Measurements from ENCODE around the gene S100A9.

S100A9 gene

DNA sequence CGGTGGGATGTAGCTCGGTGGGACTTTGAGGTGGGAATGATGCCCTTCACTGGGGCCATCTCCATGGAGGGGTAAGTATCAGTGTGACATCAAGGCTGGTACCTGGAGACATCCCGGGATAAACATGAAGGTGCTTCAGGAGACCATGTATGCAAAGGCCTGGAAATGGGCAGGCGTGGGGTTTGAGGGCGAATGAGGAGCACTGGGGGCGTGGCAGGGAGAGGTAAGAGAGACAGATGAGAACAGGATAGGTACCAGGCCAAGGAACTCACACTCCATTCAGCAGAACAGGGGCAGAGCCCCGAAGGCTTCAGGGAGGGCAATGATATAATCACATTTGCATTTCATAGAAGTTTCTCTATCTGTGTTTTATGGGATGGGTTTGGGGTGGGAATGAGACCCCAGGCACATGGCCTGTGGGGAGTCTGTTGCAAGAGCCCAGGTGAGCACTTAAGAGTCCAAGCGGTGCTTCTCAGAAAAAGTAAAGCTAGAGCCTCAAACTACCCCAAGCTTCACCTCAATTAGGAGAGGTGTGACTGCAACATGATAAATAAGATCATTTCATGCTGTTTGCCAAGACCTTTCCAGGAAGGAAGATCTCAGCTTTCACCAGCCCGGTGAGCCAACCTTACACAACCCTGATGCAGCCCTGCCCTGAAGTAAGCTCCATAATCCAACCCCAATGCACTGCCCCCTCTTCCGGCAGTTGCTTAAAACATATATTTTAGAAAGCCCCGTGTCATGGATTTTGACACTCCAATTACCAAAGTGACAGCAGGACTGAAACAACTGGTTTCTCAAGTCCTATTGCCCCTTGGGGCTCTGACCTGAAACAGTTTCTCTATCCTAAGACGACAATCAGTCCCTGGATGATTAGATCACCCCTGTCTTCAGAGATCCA, 7.4 kb downstream of the S100A9 start:
- Histone ChIP-seq H3K27me3 (no peaks in the 10 kb centered on the region), H3K36me3 (peaks cover 15% of the 10 kb centered on the region), H3K9me3 (peaks cover under 1% of the 10 kb centered on the region), H3K27ac (peak overlapping the region; percentile 100), H3K4me3 (ENCODE audit: low read depth in 1 of 2, low read length in 1 of 2) (peak overlapping the region; percentile 42 to 97), H3K4me1 (ENCODE audit: control insufficient read depth in 1 of 2, insufficient read depth in 1 of 2, low read depth in 1 of 2, low read length in 1 of 2) (peaks cover 100% of the 10 kb centered on the region in 2 experiments)
- TF ChIP-seq, protein P1, sequence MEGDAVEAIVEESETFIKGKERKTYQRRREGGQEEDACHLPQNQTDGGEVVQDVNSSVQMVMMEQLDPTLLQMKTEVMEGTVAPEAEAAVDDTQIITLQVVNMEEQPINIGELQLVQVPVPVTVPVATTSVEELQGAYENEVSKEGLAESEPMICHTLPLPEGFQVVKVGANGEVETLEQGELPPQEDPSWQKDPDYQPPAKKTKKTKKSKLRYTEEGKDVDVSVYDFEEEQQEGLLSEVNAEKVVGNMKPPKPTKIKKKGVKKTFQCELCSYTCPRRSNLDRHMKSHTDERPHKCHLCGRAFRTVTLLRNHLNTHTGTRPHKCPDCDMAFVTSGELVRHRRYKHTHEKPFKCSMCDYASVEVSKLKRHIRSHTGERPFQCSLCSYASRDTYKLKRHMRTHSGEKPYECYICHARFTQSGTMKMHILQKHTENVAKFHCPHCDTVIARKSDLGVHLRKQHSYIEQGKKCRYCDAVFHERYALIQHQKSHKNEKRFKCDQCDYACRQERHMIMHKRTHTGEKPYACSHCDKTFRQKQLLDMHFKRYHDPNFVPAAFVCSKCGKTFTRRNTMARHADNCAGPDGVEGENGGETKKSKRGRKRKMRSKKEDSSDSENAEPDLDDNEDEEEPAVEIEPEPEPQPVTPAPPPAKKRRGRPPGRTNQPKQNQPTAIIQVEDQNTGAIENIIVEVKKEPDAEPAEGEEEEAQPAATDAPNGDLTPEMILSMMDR (IDR thresholded peaks at IDR 0.05), result peak; percentile 17

GRCh38 chr1:153365696-153366095, 8.0 kb downstream of the S100A9 start:
- Histone ChIP-seq H3K4me1 (ENCODE audit: control insufficient read depth in 1 of 2, insufficient read depth in 1 of 2, low read depth in 1 of 2, low read length in 1 of 2) (peaks cover 100% of the 10 kb centered on the region in 2 experiments), H3K9me3 (no peaks in the 10 kb centered on the region), H3K27ac (peak overlapping the region; percentile 100), H3K36me3 (peaks cover 9% of the 10 kb centered on the region), H3K4me3 (ENCODE audit: low read depth in 1 of 2, low read length in 1 of 2) (peak overlapping the region; percentile 42 to 97), H3K27me3 (no peaks in the 10 kb centered on the region)
- TF ChIP-seq, protein P1 (IDR thresholded peaks at IDR 0.05), result no peak

DNA sequence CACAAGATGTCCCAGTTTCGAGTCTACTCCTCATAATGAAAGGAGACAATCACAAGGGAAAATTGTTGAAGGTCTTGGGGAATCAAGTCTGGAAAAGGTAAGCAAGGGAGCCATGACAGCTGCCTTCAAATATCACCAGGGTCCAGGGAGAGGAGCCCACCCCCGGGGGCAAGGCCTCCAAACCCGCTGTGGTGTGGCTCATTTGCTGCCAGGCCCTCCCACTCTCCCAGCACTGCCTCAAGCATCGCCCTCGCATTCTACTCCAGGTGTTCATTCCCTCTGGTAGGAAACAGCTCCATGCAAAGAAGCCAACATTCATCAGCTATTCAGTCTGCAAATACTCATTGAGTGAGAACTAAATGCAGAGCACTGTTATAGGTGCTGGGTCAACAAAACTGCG, 8.6 kb downstream of the S100A9 start:
- peaks cover 3% of the 10 kb centered on the region for H3K36me3 ChIP-seq
- H3K9me3 ChIP-seq, result no peaks in the 10 kb centered on the region

GRCh38 chr1:153367090-153367489, 9.4 kb downstream of the S100A9 start:
- Histone ChIP-seq H3K4me1 (ENCODE audit: control insufficient read depth in 1 of 2, insufficient read depth in 1 of 2, low read depth in 1 of 2, low read length in 1 of 2) (peaks cover 100% of the 10 kb centered on the region in 2 experiments), H3K27me3 (no peaks in the 10 kb centered on the region), H3K4me3 (ENCODE audit: low read depth in 1 of 2, low read length in 1 of 2) (peak overlapping the region; percentile 42 to 97), H3K36me3 (no peaks in the 10 kb centered on the region), H3K9me3 (no peaks in the 10 kb centered on the region), H3K27ac (peak overlapping the region; percentile 100)
- TF ChIP-seq, protein P1 (IDR thresholded peaks at IDR 0.05), result no peak

More for the DNA sequence above, 8.6 kb downstream of the S100A9 start:
- TF ChIP-seq, protein P1 (IDR thresholded peaks at IDR 0.05), result no peak
- peak overlapping the region; percentile 100 for H3K27ac ChIP-seq
- peak overlapping the region; percentile 42 to 97 for H3K4me3 ChIP-seq (ENCODE audit: low read depth in 1 of 2, low read length in 1 of 2)
- H3K27me3 ChIP-seq, result no peaks in the 10 kb centered on the region
- H3K4me1 ChIP-seq (ENCODE audit: control insufficient read depth in 1 of 2, insufficient read depth in 1 of 2, low read depth in 1 of 2, low read length in 1 of 2), result peaks cover 100% of the 10 kb centered on the region in 2 experiments

DNA sequence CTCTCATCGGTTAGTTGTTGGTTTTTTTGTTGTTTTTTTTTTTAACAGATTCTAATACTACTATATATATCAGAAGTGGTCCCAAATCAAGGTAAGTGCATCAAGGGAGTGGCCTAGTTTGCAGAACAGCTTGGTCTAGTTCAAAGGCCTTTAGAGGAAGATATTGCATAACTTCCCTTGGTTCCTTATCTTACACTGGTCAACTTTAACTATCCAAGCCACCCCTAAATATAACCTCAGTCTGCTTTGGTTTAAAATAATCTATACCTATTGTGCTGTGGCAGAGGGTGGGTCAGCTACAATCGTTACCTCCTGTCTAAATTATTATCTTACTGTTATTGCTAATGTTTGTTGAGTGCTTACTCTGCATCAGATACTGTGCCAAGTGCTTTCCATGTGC, 10.8 kb downstream of the S100A9 start:
- Histone ChIP-seq H3K9me3 (no peaks in the 10 kb centered on the region), H3K27me3 (no peaks in the 10 kb centered on the region), H3K27ac (peak overlapping the region; percentile 100), H3K4me1 (ENCODE audit: control insufficient read depth in 1 of 2, insufficient read depth in 1 of 2, low read depth in 1 of 2, low read length in 1 of 2) (peaks cover 100% of the 10 kb centered on the region in 2 experiments), H3K4me3 (ENCODE audit: low read depth in 1 of 2, low read length in 1 of 2) (peak overlapping the region; percentile 36 to 97), H3K36me3 (peaks cover 6% of the 10 kb centered on the region)
- TF ChIP-seq, protein P1 (IDR thresholded peaks at IDR 0.05), result no peak
